Right atrium auricular region (tissue), 2 donors: Measurements from ENCODE around the gene WDR88. TPM values are rescaled to one million over a fixed set of nuclear protein-coding genes. Genes with fewer than 3 reads are reported as not detected.

Source experiments
- DNase-seq: peaks from one replicate; pipeline ENCODE4 v3.0.0-alpha.2; 2019; ENCODE audit warnings: low spot score
- H3K27ac ChIP-seq, 2 donors: fragments of 200-600 bp; sonication (generic); 1 replicate in 1 of 2; 2 replicates in 1 of 2; pipeline ENCODE4 v1.5.1; 2016 to 2019
- H3K27me3 ChIP-seq, 2 donors: fragments of 200-600 bp; sonication (generic); one replicate each; pipeline versions ENCODE4 v1.5.1 to v1.6.0; 2017 to 2019
- H3K36me3 ChIP-seq: fragments of 200-600 bp; sonication (generic); one replicate; pipeline ENCODE4 v1.5.1; 2016
- H3K4me1 ChIP-seq, 2 donors: fragments of 200-600 bp; sonication (generic); one replicate each; pipeline versions ENCODE4 v1.5.1 to v1.6.0; 2017 to 2019
- H3K4me3 ChIP-seq, 2 donors: fragments of 200-600 bp; sonication (generic); 1 replicate in 1 of 2; 2 replicates in 1 of 2; pipeline ENCODE4 v1.5.1; 2017 to 2019; ENCODE audit warnings: mild to moderate bottlenecking in 1 of 2, moderate library complexity in 1 of 2
- H3K9me3 ChIP-seq, 2 donors: fragments of 200-600 bp; sonication (generic); one replicate each; pipeline ENCODE4 v1.5.1; 2019
- CTCF ChIP-seq, 2 donors: fragments of 200-600 bp; sonication (generic); IDR thresholded peaks; one replicate each; pipeline ENCODE4 v1.5.1; 2019; ENCODE audit warnings: antibody characterized with exemption in 2 of 2
- total RNA-seq, 2 donors: library from RNA; depleted of rRNA; stranded (reverse); fragments of >200 nt; gene quantifications; one replicate each; pipeline ENCODE4 v1.1.0, GENCODE V29; 2016

Gene WDR88
- total RNA-seq, 2 donors from 2014 or later = not detected

- no peak for DNase-seq
- no peak for TF ChIP-seq CTCF (IDR thresholded peaks at IDR 0.05)
- no peaks in the 10 kb centered on the region for H3K36me3 ChIP-seq
- H3K27me3 ChIP-seq = no peaks in the 10 kb centered on the region
- peak within 1 kb of the TSS; percentile 53 to 66 for H3K4me3 ChIP-seq
- peak within 1 kb of the TSS; percentile 41 to 42 for H3K27ac ChIP-seq
- no peaks in the 10 kb centered on the region for H3K9me3 ChIP-seq
- peaks cover 0 to 12% of the 10 kb centered on the region in 2 donors for H3K4me1 ChIP-seq
Observed at GRCh38 chr19:33193865-33194362, 62.0 kb downstream of the WDR88 start, which contains the start of gene LRP3. LRP3 (plus strand) TSS chr19:33194330; CDS start chr19:33194786, 456 bp downstream.

GRCh38 chr19:33194532-33194885, 62.6 kb downstream of the WDR88 start:
- no peak for DNase-seq
- Histone ChIP-seq H3K36me3 (no peaks in the 10 kb centered on the region), H3K4me1 (peaks cover 0 to 12% of the 10 kb centered on the region in 2 donors)

GRCh38 chr19:33194886-33195644, 63.2 kb downstream of the WDR88 start:
- DNase-seq = no peak
- H3K9me3 ChIP-seq = no peaks in the 10 kb centered on the region
- H3K27ac ChIP-seq = peak overlapping the region; percentile 41 to 42
- H3K27me3 ChIP-seq = no peaks in the 10 kb centered on the region
- no peaks in the 10 kb centered on the region for H3K36me3 ChIP-seq
- TF ChIP-seq CTCF (IDR thresholded peaks at IDR 0.05) = no peak
- H3K4me1 ChIP-seq = peaks cover 0 to 12% of the 10 kb centered on the region in 2 donors
- peak overlapping the region; percentile 53 to 66 for H3K4me3 ChIP-seq

More at GRCh38 chr19:33194532-33194885, 62.6 kb downstream of the WDR88 start:
- Histone ChIP-seq H3K27ac (peak overlapping the region; percentile 41 to 42), H3K27me3 (no peaks in the 10 kb centered on the region), H3K4me3 (peak overlapping the region; percentile 53 to 66), H3K9me3 (no peaks in the 10 kb centered on the region)
- no peak for TF ChIP-seq CTCF (IDR thresholded peaks at IDR 0.05)

GRCh38 chr19:33195645-33196347, 63.9 kb downstream of the WDR88 start:
- Histone ChIP-seq H3K9me3 (no peaks in the 10 kb centered on the region), H3K4me1 (peaks cover 0 to 12% of the 10 kb centered on the region in 2 donors), H3K27me3 (no peaks in the 10 kb centered on the region), H3K36me3 (no peaks in the 10 kb centered on the region), H3K27ac (no peak overlapping the region), H3K4me3 (peak overlapping the region in 1 of 2 donors; percentile 66)
- no peak for DNase-seq
- no peak for TF ChIP-seq CTCF (IDR thresholded peaks at IDR 0.05)

- H3K27ac ChIP-seq = no peak overlapping the region
- DNase-seq = no peak
- no peaks in the 10 kb centered on the region for H3K27me3 ChIP-seq
- no peaks in the 10 kb centered on the region for H3K9me3 ChIP-seq
- no peak overlapping the region for H3K4me3 ChIP-seq
- H3K36me3 ChIP-seq = no peaks in the 10 kb centered on the region
- peaks cover 0 to 12% of the 10 kb centered on the region in 2 donors for H3K4me1 ChIP-seq
- TF ChIP-seq CTCF (IDR thresholded peaks at IDR 0.05) = no peak
Observed at GRCh38 chr19:33196446-33197193, 64.7 kb downstream of the WDR88 start.
